Muscle layer of colon (tissue), 2 donors: ENCODE data around the gene CNOT4.

Source experiments
- H3K27ac ChIP-seq: one replicate; pipeline ENCODE4 v1.7.0; 2013; ENCODE audit warnings: low read depth, mild to moderate bottlenecking, low read length, moderate library complexity
- H3K27me3 ChIP-seq, 2 donors: one replicate each; pipeline ENCODE4 v1.7.0; 2013; ENCODE audit warnings: low read length in 2 of 2, mild to moderate bottlenecking in 2 of 2; ENCODE audit not compliant: insufficient read depth in 2 of 2, control insufficient read depth in 1 of 2
- H3K36me3 ChIP-seq: one replicate; pipeline ENCODE4 v1.7.0; 2013; ENCODE audit warnings: mild to moderate bottlenecking, low read length; ENCODE audit not compliant: insufficient read depth
- H3K4me1 ChIP-seq: one replicate; pipeline ENCODE4 v1.7.0; 2013; ENCODE audit warnings: mild to moderate bottlenecking, low read length; ENCODE audit not compliant: insufficient read depth
- H3K4me3 ChIP-seq, 2 donors: one replicate each; pipeline ENCODE4 v1.7.0; 2013; ENCODE audit warnings: low read length in 2 of 2, low read depth in 1 of 2, mild to moderate bottlenecking in 1 of 2, moderate library complexity in 1 of 2
- H3K9ac ChIP-seq: one replicate; pipeline ENCODE4 v1.7.0; 2013; ENCODE audit warnings: low read length
- H3K9me3 ChIP-seq: one replicate; pipeline ENCODE4 v1.7.0; 2013; ENCODE audit warnings: mild to moderate bottlenecking, low read length
- donor health status: abdominal sarcoma.
- donor health status: Adenocarcinoma of cecum.

The CNOT4 gene

DNA sequence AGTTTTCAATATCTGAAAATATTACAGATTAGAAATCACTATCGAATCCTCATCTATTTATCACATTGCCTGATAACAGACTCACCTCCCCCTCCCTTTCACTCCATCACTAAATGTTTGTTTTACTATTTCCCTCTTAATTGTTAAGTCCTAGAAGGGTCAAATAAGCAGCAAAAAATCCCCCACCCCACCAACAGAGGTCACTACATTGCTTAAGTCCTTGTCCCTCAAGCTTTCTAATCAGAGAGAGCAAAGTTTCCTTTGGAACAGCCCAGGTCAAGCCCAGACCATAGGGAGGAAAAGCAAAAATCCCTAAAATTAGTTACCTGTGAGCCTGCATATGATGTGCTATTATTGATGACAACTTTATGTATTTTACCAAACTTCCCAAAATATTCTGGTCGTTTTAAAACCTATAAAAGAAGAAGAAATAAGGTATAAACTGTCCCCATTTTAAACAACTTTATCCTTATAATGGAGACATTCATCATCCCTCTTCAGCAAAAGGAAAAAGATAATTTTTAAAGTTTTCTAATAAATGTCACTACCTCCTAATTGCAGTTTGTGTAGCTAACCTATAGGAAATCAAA is 95.0 kb downstream of the CNOT4 start:
- no peaks in the 10 kb centered on the region for H3K9me3 ChIP-seq
- H3K36me3 ChIP-seq: peaks cover 12% of the 10 kb centered on the region
- no peak overlapping the region for H3K4me3 ChIP-seq
- no peaks in the 10 kb centered on the region for H3K27me3 ChIP-seq
- H3K27ac ChIP-seq: no peak overlapping the region
- H3K9ac ChIP-seq: no peak overlapping the region
- no peaks in the 10 kb centered on the region for H3K4me1 ChIP-seq

DNA sequence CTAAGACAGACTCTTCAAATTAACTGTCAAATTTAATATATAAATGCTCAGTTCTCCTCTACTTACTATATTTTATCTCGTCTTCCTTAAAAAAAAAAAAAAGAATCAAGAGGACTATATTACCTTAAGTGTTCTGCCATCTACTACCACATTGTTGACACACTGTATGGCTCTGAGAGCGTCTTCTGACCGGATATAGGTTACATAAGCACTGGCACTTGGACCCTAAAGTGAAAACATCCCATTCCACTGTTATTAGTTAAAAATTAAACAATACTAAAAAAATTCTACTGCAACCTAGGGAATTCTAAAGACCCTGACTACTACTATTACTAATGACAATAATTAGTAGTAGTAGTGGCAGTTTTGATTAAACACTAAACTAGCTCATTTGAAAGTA is 95.7 kb downstream of the CNOT4 start:
- Histone ChIP-seq H3K27ac (no peak overlapping the region), H3K36me3 (peaks cover 12% of the 10 kb centered on the region), H3K9me3 (no peaks in the 10 kb centered on the region), H3K27me3 (no peaks in the 10 kb centered on the region), H3K4me1 (no peaks in the 10 kb centered on the region), H3K9ac (no peak overlapping the region), H3K4me3 (no peak overlapping the region)

DNA sequence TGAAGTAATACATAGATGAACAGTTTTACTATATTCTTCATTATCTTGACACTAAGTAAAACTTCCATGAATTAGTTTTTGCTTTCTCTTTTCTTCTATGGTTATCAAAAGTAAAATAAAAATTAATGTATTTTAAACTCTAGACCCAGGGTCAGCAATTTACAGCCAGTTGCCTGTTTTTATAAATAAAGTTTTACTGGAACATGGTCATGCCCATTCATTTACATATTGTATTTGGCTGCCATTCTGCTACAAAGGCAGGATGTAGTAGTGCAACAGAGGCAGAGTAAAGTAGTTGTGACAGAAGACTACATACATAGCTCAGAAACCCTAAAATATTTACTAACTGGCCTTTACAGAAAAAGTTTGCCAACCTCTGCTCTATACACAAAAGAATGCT is 98.8 kb downstream of the CNOT4 start:
- Histone ChIP-seq H3K4me1 (no peaks in the 10 kb centered on the region), H3K9me3 (no peaks in the 10 kb centered on the region), H3K27me3 (no peaks in the 10 kb centered on the region), H3K36me3 (peaks cover 12% of the 10 kb centered on the region), H3K4me3 (no peak overlapping the region), H3K9ac (no peak overlapping the region), H3K27ac (no peak overlapping the region)

DNA sequence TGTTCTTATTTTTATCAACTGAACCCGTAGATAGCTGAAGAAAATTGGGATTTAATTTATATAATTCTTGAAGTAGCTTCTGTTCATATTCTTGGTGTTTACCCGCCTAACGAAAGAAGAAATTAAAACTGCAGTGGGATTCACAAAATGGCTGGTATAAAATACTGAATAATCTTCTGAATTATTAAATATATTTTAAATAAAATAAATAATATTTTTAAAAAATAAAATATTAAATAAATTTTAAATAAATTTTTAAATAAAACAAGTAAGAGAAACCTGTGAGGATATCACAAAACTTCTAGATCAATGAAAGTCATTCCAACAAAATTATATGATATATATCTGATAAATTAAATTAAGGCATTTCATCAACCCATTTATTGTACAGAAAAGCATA is 99.4 kb downstream of the CNOT4 start:
- H3K4me3 ChIP-seq: no peak overlapping the region
- peaks cover 12% of the 10 kb centered on the region for H3K36me3 ChIP-seq
- no peak overlapping the region for H3K9ac ChIP-seq
- H3K27ac ChIP-seq: no peak overlapping the region
- no peaks in the 10 kb centered on the region for H3K9me3 ChIP-seq
- H3K4me1 ChIP-seq: no peaks in the 10 kb centered on the region
- H3K27me3 ChIP-seq: no peaks in the 10 kb centered on the region

DNA sequence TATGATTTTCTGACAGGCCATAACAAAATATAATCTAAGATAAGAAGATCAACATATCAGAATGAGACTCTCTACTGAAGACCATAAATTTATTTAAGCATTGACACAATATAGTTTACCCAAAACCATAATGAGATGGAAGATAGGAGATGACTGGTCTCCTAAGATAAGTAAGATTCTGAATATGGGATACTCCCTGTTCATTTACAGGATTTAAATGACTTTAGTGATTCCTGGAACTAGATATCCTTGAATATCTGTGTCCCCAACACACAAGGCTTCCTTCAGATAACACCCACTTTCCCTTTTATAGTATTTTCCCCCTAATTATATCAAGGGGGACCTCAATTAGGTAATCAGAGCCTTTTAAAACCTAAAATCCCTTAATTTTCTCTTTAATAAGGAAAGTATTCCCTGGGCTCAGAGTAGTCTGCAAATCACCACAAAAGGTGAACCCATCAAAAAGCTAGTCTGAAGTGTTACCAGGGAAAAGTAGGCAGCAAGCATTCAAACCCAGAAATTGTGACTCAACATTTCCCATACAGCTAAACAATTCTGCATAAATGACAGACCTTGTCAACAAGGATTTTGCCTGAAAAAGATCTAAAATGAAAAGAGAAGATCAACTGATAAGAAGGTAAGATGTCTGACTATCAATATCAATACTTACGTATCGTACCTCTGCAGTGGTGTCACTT is 99.9 kb downstream of the CNOT4 start:
- H3K36me3 ChIP-seq: peaks cover 12% of the 10 kb centered on the region
- H3K27me3 ChIP-seq: no peaks in the 10 kb centered on the region

DNA sequence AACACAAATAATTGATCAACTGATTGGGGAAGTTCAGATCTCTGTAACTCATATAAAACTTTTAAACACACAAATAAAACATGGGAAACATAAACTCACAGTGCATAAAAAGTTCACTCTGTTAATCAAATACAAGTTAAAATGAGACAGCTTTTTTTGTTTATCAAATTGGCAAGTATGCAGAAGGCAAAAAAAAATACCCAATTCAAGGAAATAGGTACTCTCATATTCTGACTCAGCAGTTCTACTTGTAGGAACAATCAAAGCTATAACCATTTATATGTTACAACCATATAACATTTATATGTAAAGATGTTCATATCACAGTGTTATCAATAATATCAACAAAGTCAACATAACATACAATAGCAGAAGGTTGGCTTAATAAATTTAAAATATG is 102.0 kb downstream of the CNOT4 start:
- Histone ChIP-seq H3K27ac (no peak overlapping the region), H3K36me3 (peaks cover 5% of the 10 kb centered on the region), H3K9me3 (no peaks in the 10 kb centered on the region), H3K4me3 (no peak overlapping the region), H3K9ac (no peak overlapping the region), H3K4me1 (no peaks in the 10 kb centered on the region), H3K27me3 (no peaks in the 10 kb centered on the region)

More for the DNA sequence above, 99.9 kb downstream of the CNOT4 start:
- H3K4me3 ChIP-seq: no peak overlapping the region
- no peaks in the 10 kb centered on the region for H3K4me1 ChIP-seq
- H3K9ac ChIP-seq: no peak overlapping the region
- H3K27ac ChIP-seq: no peak overlapping the region
- no peaks in the 10 kb centered on the region for H3K9me3 ChIP-seq

DNA sequence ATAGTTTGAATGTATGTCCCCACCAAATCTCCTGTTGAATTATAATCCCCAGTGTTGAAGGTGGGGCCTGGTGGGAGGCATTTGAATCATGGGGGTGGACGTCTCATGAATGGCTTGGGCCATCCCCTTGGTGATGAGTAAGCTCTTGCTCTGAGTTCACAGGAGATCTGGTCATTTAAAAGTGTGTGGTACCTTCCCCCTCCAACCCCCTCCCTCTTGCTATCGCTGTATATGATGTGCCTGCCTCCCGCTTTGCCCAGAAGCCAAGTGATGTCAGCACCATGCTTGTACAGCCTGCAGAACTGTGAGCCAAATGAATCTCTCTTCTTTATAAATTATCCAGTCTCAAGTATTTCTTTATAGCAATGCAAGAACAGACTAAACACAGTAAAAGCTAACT is 103.0 kb downstream of the CNOT4 start:
- no peak overlapping the region for H3K9ac ChIP-seq
- H3K36me3 ChIP-seq: peaks cover 5% of the 10 kb centered on the region
- no peaks in the 10 kb centered on the region for H3K27me3 ChIP-seq
- no peak overlapping the region for H3K4me3 ChIP-seq
- no peaks in the 10 kb centered on the region for H3K9me3 ChIP-seq
- no peak overlapping the region for H3K27ac ChIP-seq
- no peaks in the 10 kb centered on the region for H3K4me1 ChIP-seq

DNA sequence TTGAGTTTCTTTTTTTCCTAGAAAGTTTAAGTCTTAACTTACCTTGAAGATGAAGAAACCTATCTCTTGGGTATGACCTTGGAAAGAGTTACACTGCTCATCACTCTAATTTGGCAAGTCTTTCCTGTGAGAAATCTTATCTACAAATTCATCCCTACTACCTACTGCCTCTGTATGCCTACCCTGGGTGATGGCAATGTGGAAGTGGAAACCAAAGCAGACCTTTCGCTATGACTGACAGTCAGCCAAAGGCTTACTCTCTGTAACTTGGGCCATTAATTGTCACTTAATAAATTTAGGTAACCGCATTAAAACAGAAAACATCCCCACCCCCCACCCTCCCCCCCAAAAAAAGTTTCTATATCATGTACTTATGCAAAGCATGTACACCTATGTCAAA is 103.9 kb downstream of the CNOT4 start:
- peaks cover 5% of the 10 kb centered on the region for H3K36me3 ChIP-seq
- H3K9me3 ChIP-seq: no peaks in the 10 kb centered on the region
- no peaks in the 10 kb centered on the region for H3K27me3 ChIP-seq
- H3K4me3 ChIP-seq: no peak overlapping the region
- H3K4me1 ChIP-seq: no peaks in the 10 kb centered on the region
- H3K27ac ChIP-seq: no peak overlapping the region
- no peak overlapping the region for H3K9ac ChIP-seq

DNA sequence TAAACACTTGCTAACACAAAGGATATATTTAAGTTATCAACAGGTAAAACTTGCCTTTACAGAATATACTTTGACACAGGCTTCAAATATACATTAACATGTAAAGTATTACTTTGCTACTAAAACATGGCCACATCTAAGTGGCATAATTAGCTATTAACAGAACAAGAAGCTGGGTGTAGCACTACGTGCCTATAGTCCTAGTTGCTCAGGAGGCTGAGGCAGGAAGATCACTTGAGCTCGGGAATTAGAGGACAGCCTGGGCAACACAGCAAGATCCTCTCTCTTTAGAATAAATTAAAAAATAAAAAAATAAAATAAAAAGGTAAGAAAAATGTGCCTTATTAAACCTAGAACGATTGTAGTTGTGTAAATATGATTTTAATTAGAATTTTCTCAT is 106.6 kb downstream of the CNOT4 start:
- Histone ChIP-seq H3K4me3 (no peak overlapping the region), H3K36me3 (no peaks in the 10 kb centered on the region), H3K27me3 (no peaks in the 10 kb centered on the region), H3K9ac (no peak overlapping the region), H3K27ac (no peak overlapping the region), H3K4me1 (no peaks in the 10 kb centered on the region), H3K9me3 (no peaks in the 10 kb centered on the region)

DNA sequence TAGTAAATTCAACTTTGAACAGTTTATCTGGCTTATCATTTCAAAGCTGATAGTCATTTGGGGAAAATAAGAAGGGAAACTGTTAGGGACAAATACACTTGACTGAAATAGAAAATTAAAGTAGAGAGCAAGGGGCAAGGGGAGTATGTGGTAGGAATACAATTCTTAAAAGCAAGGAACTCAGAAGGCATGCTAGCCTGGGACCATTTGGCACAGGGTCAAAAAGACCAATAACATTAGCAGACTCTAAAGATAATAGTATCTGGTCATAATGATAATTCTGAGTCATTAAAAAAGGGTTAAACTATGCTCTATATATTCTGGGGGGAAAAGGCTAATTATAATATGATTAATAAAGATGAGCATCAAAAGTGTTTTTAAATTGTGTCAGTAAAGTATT is 112.2 kb downstream of the CNOT4 start:
- Histone ChIP-seq H3K27me3 (no peaks in the 10 kb centered on the region), H3K9me3 (no peaks in the 10 kb centered on the region), H3K27ac (no peak overlapping the region), H3K4me3 (no peak overlapping the region), H3K9ac (no peak overlapping the region), H3K4me1 (no peaks in the 10 kb centered on the region), H3K36me3 (peaks cover 13% of the 10 kb centered on the region)

DNA sequence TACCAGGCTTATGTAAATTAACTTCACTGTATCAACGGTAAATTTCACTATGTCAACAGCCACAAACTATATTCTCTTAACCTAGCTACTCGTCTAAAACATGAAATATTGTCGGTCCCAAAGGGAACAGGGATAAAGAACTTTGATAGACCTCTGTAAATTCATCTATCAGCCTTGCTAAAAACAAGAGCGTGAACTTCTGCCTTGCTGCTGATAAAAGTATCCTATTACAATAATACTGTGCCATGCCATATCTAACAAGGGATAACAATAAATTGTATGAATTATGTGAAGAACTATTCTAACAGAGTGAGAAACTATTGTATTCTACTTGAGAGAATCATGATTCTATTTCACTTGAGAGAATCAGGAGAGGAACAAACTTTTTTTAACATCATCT is 117.2 kb downstream of the CNOT4 start:
- H3K27me3 ChIP-seq: no peaks in the 10 kb centered on the region
- no peak overlapping the region for H3K27ac ChIP-seq
- peaks cover 16% of the 10 kb centered on the region for H3K36me3 ChIP-seq
- H3K4me3 ChIP-seq: no peak overlapping the region
- peaks cover 5% of the 10 kb centered on the region for H3K4me1 ChIP-seq
- H3K9ac ChIP-seq: no peak overlapping the region
- no peaks in the 10 kb centered on the region for H3K9me3 ChIP-seq

DNA sequence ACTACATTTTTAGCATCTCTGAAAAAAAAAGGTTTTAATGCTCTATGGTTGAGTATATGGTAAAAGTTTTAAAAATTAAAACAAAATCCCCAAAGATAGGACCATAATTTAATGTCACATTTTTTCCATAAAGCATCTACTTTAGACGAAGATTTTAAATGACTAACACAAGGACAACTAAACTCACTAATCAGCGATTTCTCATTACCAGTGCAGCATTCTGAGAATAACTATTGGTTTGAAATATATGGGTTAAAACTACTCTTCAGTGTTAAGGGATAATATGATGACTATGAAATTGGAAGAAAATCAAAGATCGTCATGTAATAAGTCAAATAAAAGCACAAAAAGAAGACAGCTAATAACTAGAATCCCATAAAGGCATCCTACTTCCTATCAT is 118.4 kb downstream of the CNOT4 start:
- Histone ChIP-seq H3K4me1 (peaks cover 5% of the 10 kb centered on the region), H3K9ac (no peak overlapping the region), H3K27me3 (no peaks in the 10 kb centered on the region), H3K9me3 (no peaks in the 10 kb centered on the region), H3K4me3 (no peak overlapping the region), H3K36me3 (peaks cover 21% of the 10 kb centered on the region), H3K27ac (no peak overlapping the region)
